ENCODE data around the gene BICDL1.

DNA sequence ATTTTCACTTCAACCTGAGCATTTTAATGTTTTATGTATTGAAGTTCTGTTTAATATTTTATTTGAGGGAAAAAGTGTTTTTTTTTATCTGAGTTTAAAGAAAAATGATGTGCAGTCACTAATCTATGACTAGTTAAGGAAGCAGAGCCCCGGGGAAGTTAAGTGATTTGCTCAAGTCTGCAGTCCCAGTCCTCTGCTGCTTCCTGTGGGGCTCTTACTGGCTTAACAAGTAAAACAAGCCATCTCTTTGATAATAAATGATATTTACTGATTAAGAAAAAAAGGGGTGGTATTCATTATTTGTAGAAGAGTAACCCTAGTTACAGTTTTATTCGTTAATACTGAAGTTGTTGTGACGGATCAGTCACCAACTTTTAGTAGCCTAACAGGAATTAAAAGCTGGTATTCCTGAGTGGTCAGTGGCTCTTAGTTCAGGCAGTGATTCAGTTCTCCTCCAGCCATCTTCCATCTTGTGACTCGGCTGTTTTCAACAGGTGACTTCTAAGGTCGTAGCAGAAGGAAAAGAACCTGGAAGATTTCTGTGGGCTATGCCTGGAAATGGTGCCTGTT is 21.7 kb downstream of the BICDL1 start:
- no peak for TF ChIP-seq EZH2 (IDR thresholded peaks at IDR 0.05; ENCODE audit: insufficient read depth, poor library complexity, severe bottlenecking)
- no peak for TF ChIP-seq EZH2phosphoT487 (IDR thresholded peaks at IDR 0.05; ENCODE audit: insufficient read depth, low read depth)

All from GM23248 (cell line).